A673 (cell line): ENCODE measurements around the gene BMPR1B.

ENCODE experiments used
- CTCF ChIP-seq: fragments of 300-800, 200-600 bp; sonication (generic); conservative IDR thresholded peaks from 2 replicates; pipeline ENCODE4 v1.5.1; 2017; ENCODE audit warnings: low read depth, mild to moderate bottlenecking, antibody characterized with exemption, low read length, moderate library complexity, mixed read lengths
- EZH2 ChIP-seq: fragments of 200-600 bp; sonication (generic); IDR thresholded peaks from 2 replicates; pipeline ENCODE4 v1.6.1; 2017; ENCODE audit warnings: borderline replicate concordance, low read depth, mild to moderate bottlenecking, mixed read lengths, antibody characterized with exemption, low read length; ENCODE audit not compliant: poor library complexity, severe bottlenecking

GRCh38 chr4:95188701-95189370 is 431.1 kb downstream of the BMPR1B start:
- TF ChIP-seq CTCF (no peak), EZH2 (no peak)
